GM12878 (cell line): ENCODE data around the gene SEC16A. TPM values are rescaled to one million over a fixed set of nuclear protein-coding genes. Genes with fewer than 3 reads are reported as not detected.

Experiments used
- ATAC-seq: fragments of 200-7000 bp; cut with Tn5 transposase; 3 replicates; pipeline ENCODE4 v1.9.1; 2020; ENCODE audit warnings: mild to moderate bottlenecking, moderate library complexity
- BruUV-seq: library from RNA; stranded (reverse); fragments of 400-500 nt; replicated peaks from 2 replicates; lab custom pipeline; 2021; lab: Mats Ljungman, UMichigan
- CTCF ChIA-PET: fragments of 300-600 bp; sonication (Branson Sonifier 250); formaldehyde crosslinking; extraction: SDS; loops from one replicate; lab custom pipeline; 2021; ENCODE audit warnings: inconsistent platforms; lab: Yijun Ruan, JAX
- POLR2A ChIA-PET: fragments of 350-600 bp; formaldehyde crosslinking; extraction: SDS; loops from one replicate; lab custom pipeline; 2021; ENCODE audit warnings: inconsistent platforms; lab: Charles Lee
- RAD21 ChIA-PET: fragments of 300-600 bp; sonication (Branson Sonifier 250); formaldehyde crosslinking; loops from one replicate; lab custom pipeline; 2023; ENCODE audit warnings: antibody characterized with exemption; ENCODE audit not compliant: unreplicated experiment; lab: Charles Lee
- SMC1A ChIA-PET: fragments of 300-600 bp; sonication (Branson Sonifier 250); formaldehyde crosslinking; loops from one replicate; lab custom pipeline; 2023; ENCODE audit not compliant: unreplicated experiment, uncharacterized antibody; lab: Charles Lee
- DNase-seq: peaks from one replicate; pipeline ENCODE4 v3.0.0-alpha.2; 2011; ENCODE audit warnings: low read depth, low spot score
- FAIRE-seq: peaks from 3 replicates; lab custom pipeline; 2011; peaks lifted over from hg19 to GRCh38; lab: Jason Lieb, UNC
- H2AFZ ChIP-seq: 2 replicates; pipeline ENCODE4 v1.6.0; 2011; ENCODE audit warnings: low read depth, low read length, control low read depth; ENCODE audit not compliant: control insufficient read depth
- H3K27ac ChIP-seq: 2 replicates; pipeline ENCODE4 v1.5.1; 2011; ENCODE audit warnings: control low read depth; ENCODE audit not compliant: control insufficient read depth, insufficient read depth
- H3K27me3 ChIP-seq, 2 experiments: replicated peaks in 1 of 2; 2 replicates each; pipeline versions ENCODE4 v1.6.0 to v1.6.1; 2011; ENCODE audit warnings: low read length in 1 of 2; ENCODE audit not compliant: control insufficient read depth in 2 of 2, insufficient read depth in 2 of 2
- H3K36me3 ChIP-seq, 2 experiments: 2 replicates each; pipeline ENCODE4 v1.5.1; 2011; ENCODE audit warnings: low read length in 1 of 2; ENCODE audit not compliant: control insufficient read depth in 2 of 2, insufficient read depth in 2 of 2
- H3K4me1 ChIP-seq: 2 replicates; pipeline ENCODE4 v1.6.1; 2011; ENCODE audit warnings: mild to moderate bottlenecking, low read length, moderate library complexity, mixed read lengths; ENCODE audit not compliant: control insufficient read depth, insufficient read depth
- H3K4me2 ChIP-seq: 2 replicates; pipeline ENCODE4 v1.6.0; 2011; ENCODE audit warnings: control low read depth; ENCODE audit not compliant: control insufficient read depth, insufficient read depth
- H3K4me3 ChIP-seq: fragments of 200-600 bp; sonication (generic); 2 replicates; pipeline ENCODE4 v1.5.1; 2016
- H3K79me2 ChIP-seq: 2 replicates; pipeline ENCODE4 v1.6.0; 2011; ENCODE audit warnings: low read length; ENCODE audit not compliant: control insufficient read depth, insufficient read depth
- H3K9ac ChIP-seq: 2 replicates; pipeline ENCODE4 v1.8.0; 2011; ENCODE audit warnings: low read length, control low read depth, mixed read lengths; ENCODE audit not compliant: control insufficient read depth, insufficient read depth
- H3K9me3 ChIP-seq: replicated peaks from 3 replicates; pipeline ENCODE4 v1.5.1; 2011; ENCODE audit warnings: mild to moderate bottlenecking, low read length; ENCODE audit not compliant: control insufficient read depth, insufficient read depth
- H4K20me1 ChIP-seq: 2 replicates; pipeline ENCODE4 v1.6.0; 2011; ENCODE audit not compliant: control insufficient read depth, insufficient read depth
- HDAC6 ChIP-seq: fragments of 200-600 bp; sonication (generic); IDR thresholded peaks from one replicate; pipeline ENCODE4 v1.8.0; 2017; ENCODE audit warnings: antibody characterized with exemption; ENCODE audit not compliant: unreplicated experiment
- JUND ChIP-seq: IDR thresholded peaks from 2 replicates; pipeline ENCODE4 v1.6.1; 2012; ENCODE audit warnings: low read depth, mild to moderate bottlenecking, low read length, improper control_type of control experiment, moderate library complexity
- KLF5 ChIP-seq: fragments of 450-650 bp; IDR thresholded peaks from 2 replicates; pipeline ENCODE4 v1.6.1; 2014; ENCODE audit warnings: mild to moderate bottlenecking; ENCODE audit not compliant: partially characterized antibody
- TARDBP ChIP-seq: IDR thresholded peaks from 2 replicates; pipeline ENCODE4 v1.6.1; 2016; ENCODE audit warnings: borderline replicate concordance
- WRNIP1 ChIP-seq: IDR thresholded peaks from 2 replicates; pipeline ENCODE4 v1.6.1; 2011; ENCODE audit warnings: low read depth, low read length, improper control_type of control experiment, borderline replicate concordance
- WGBS: methylation state at CpG from one replicate; pipeline ENCODE4 v1.1.6; 2016; ENCODE audit warnings: low lambda C conversion rate; ENCODE audit not compliant: insufficient replicate concordance, insufficient coverage; ENCODE audit errors: missing lambda C conversion rate; 5-methylcytosine and 5-hydroxymethylcytosine counted together
- in situ Hi-C: fragments of 300-500 bp; cut with MboI; formaldehyde crosslinking; loops from 9 replicates; pipeline ENCODE4 v1.14.3; 2018; ENCODE audit warnings: mixed read lengths
- intact Hi-C: fragments of 100-400 bp; cut with micrococcal nuclease; formaldehyde crosslinking; loops from one replicate; pipeline ENCODE4 v1.14.2; 2022; ENCODE audit not compliant: unreplicated experiment
- polyA plus RNA-seq, 11 experiments: library from polyadenylated mRNA; depleted of rRNA in 4 of 11; unstranded in 6 of 11; stranded (reverse) in 5 of 11; fragments of >200 nt; fragmentation: Nextera tagmentation in 4 of 11; fragmentation: Illumina TruSeq in 1 of 11; extraction: Ambion mirVana in 4 of 11; extraction: Trizol in 1 of 11; gene quantifications; 1 replicate in 1 of 11; 2 replicates in 10 of 11; pipeline versions ENCODE4 v1.2.1 to v1.2.3, GENCODE V29; 2011 to 2016; ENCODE audit warnings: inconsistent platforms in 2 of 11, missing spikeins in 2 of 11, low read depth in 1 of 11
- total RNA-seq, 4 experiments: library from RNA; depleted of rRNA in 3 of 4; stranded (reverse); fragments of >200 nt in 3 of 4; fragmentation: Illumina TruSeq in 1 of 4; extraction: Trizol in 1 of 4; gene quantifications; 2 replicates each; pipeline versions ENCODE4 v1.2.1 to v1.2.3, GENCODE V29; 2013 to 2021
- TF ChIP-seq, protein P1 (sequence below): fragments of 450-650 bp; IDR thresholded peaks from 2 replicates; pipeline ENCODE4 v1.6.1; 2016; ENCODE audit warnings: mild to moderate bottlenecking
- TF ChIP-seq, protein P2 (sequence below): fragments of 450-650 bp; IDR thresholded peaks from 2 replicates; pipeline ENCODE4 v1.6.1; 2017; ENCODE audit warnings: mild to moderate bottlenecking, low read depth, inconsistent platforms; ENCODE audit not compliant: poor library complexity, severe bottlenecking

The SEC16A gene
- total and polyA plus RNA-seq, 10 of the 15 experiments (the other 5 are each of a cell fraction or from before 2014, with no cell fraction given) = 9.9 to 59.1 (median 21.7) TPM

DNA sequence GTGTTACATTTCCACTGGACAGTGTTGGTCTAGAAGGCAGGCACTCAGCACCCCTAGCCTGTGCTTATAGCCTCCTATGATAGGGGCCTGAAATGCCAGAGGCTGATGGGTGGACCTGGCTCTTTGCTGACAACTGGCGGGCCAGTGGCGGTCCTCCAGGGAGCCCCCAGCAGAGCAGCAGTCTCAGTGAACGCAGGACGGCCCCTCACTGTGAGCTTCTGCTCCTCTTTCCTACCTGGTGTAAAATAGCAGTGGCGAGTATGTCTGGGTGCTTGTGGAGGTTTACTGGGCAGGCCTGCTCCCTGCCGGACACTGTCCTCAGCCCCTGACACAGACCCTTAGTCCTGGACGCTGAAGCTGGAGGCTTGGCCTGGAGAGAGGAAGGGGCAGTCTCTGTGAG lies 3.3 kb upstream of the SEC16A start:
- BruUV-seq = no TSS peak
- Histone ChIP-seq H4K20me1 (no peaks in the 10 kb centered on the region; the same call in 1 of the 2 replicates), H3K79me2 (peaks cover 16% of the 10 kb centered on the region), H2AFZ (no peak overlapping the region), H3K4me3 (no peak overlapping the region), H3K9me3 (no peaks in the 10 kb centered on the region), H3K27ac (no peak overlapping the region), H3K27me3 (no peaks in the 10 kb centered on the region), H3K4me2 (no peak overlapping the region), H3K36me3 (no peaks in the 10 kb centered on the region), H3K9ac (no peak overlapping the region), H3K4me1 (peaks cover 6% of the 10 kb centered on the region; the same call in 1 of the 2 replicates)
- in situ Hi-C loops = no loop called here
- intact Hi-C loops = loop anchor here (5.0 kb wide), 2 partner anchors 61 to 201 kb away; partner anchors contain the start of genes AGPAT2 and NOTCH1
- POLR2A ChIA-PET = interaction anchor here (1.2 kb wide), 1 partner anchor 139 kb away, joined by 3 read pairs; no protein-coding TSS in a partner anchor
- RAD21 ChIA-PET = interaction anchor here (0.9 to 7.8 kb wide), 7 partner anchors 55 to 215 kb away, joined by 3 to 126 read pairs (median 3); no protein-coding TSS in a partner anchor
- WGBS = 18% methylated on average over 7 of the region's 7 CpGs
- FAIRE-seq (no peak), ATAC-seq (no peak), DNase-seq (no peak)
- SMC1A ChIA-PET = interaction anchor here (1.3 to 7.0 kb wide), 6 partner anchors 54 to 149 kb away, joined by 3 to 60 read pairs (median 4); no protein-coding TSS in a partner anchor
- CTCF ChIA-PET = interaction anchor here (1.0 to 9.0 kb wide), 13 partner anchors 47 to 243 kb away, joined by 3 to 223 read pairs (median 6); no protein-coding TSS in a partner anchor
- TF ChIP-seq KLF5 = no peak
- no peak for TF ChIP-seq TARDBP
- TF ChIP-seq WRNIP1 = no peak
- TF ChIP-seq JUND = no peak
- TF ChIP-seq, protein P1, sequence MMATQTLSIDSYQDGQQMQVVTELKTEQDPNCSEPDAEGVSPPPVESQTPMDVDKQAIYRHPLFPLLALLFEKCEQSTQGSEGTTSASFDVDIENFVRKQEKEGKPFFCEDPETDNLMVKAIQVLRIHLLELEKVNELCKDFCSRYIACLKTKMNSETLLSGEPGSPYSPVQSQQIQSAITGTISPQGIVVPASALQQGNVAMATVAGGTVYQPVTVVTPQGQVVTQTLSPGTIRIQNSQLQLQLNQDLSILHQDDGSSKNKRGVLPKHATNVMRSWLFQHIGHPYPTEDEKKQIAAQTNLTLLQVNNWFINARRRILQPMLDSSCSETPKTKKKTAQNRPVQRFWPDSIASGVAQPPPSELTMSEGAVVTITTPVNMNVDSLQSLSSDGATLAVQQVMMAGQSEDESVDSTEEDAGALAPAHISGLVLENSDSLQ = no peak
- no peak for TF ChIP-seq HDAC6
- TF ChIP-seq, protein P2, sequence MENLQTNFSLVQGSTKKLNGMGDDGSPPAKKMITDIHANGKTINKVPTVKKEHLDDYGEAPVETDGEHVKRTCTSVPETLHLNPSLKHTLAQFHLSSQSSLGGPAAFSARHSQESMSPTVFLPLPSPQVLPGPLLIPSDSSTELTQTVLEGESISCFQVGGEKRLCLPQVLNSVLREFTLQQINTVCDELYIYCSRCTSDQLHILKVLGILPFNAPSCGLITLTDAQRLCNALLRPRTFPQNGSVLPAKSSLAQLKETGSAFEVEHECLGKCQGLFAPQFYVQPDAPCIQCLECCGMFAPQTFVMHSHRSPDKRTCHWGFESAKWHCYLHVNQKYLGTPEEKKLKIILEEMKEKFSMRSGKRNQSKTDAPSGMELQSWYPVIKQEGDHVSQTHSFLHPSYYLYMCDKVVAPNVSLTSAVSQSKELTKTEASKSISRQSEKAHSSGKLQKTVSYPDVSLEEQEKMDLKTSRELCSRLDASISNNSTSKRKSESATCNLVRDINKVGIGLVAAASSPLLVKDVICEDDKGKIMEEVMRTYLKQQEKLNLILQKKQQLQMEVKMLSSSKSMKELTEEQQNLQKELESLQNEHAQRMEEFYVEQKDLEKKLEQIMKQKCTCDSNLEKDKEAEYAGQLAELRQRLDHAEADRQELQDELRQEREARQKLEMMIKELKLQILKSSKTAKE = no peak
